Fibroblast of skin of abdomen (primary cell): ENCODE results near the gene DPH6.

ENCODE experiments used
- DNase-seq: peaks from one replicate; pipeline ENCODE4 v3.0.0-alpha.2; 2013

DPH6 gene

GRCh38 chr15:35327789-35328188 lies 218.2 kb downstream of the DPH6 start:
- no peak for DNase-seq

DNA sequence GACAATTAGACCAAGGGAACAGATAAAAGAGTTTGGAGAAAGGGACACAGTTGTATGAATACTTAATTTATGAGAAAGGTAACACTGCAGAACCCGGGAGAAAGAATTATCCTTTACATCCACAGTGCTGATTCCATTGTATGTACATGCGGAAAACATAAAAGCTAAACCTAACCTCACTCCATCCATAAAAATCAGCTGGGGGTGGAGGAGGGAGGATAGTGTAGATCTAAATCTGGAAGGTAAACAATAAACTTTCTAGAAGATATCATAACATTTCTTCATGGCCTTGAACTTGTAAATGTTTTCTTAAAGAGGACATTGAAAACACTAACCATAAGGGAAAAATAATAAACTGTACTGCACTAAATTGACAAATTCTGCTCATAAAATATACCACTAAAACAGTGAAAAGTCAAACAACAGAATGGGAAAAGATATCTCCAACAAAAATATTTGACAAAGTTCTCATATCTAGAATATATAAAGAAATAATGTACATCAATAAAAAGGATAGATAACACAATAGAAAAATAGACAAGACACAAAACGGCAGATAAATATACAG lies 220.5 kb downstream of the DPH6 start:
- no peak for DNase-seq

- no peak for DNase-seq
Measured at GRCh38 chr15:35323141-35323540, 222.8 kb downstream of the DPH6 start.

DNA sequence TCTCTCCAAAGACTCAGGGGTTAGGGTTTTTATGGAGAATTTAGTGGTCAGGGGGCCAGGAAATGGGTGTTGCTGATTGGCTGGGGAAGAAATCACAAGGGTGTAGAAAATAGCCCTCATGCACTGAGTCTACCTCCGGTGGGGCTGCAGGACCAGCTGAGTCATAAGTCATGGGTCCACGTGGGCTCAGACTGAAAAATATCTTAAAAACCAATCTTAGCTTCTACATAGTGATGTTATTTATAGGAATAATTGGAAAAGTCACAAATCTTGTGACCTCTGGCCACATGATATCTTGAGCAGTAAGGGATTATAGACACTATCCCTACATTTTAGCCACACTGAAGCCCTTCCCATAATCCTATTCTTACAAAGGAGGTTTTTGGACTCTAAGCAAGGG lies 224.0 kb downstream of the DPH6 start:
- no peak for DNase-seq

GRCh38 chr15:35320911-35321310 lies 225.1 kb downstream of the DPH6 start:
- DNase-seq: no peak
